HEK293 (cell line): ENCODE data around the gene ZNF189.

Experiments
- BCL11B ChIP-seq: fragments of 450-650 bp; formaldehyde crosslinking; IDR thresholded peaks from 2 replicates; pipeline ENCODE4 v1.5.1; 2016; ENCODE audit warnings: low read depth, missing biosample characterization, missing genetic modification characterization
- CTCF ChIP-seq: fragments of 450-650 bp; formaldehyde crosslinking; IDR thresholded peaks from 2 replicates; pipeline ENCODE4 v1.5.1; 2016; ENCODE audit warnings: missing biosample characterization, missing genetic modification characterization
- ELK4 ChIP-seq: IDR thresholded peaks from 2 replicates; pipeline ENCODE4 v1.6.1; 2011; ENCODE audit warnings: mild to moderate bottlenecking, low read depth, low read length, borderline replicate concordance
- PBX3 ChIP-seq: sonication (generic); formaldehyde crosslinking; IDR thresholded peaks from 2 replicates; pipeline ENCODE4 v1.8.1; 2022; ENCODE audit warnings: mild to moderate bottlenecking, moderate library complexity, missing genetic modification reagents
- PRDM6 ChIP-seq: fragments of 450-650 bp; formaldehyde crosslinking; IDR thresholded peaks from 2 replicates; pipeline ENCODE4 v1.5.1; 2017; ENCODE audit warnings: missing biosample characterization, missing genetic modification characterization
- SCRT1 ChIP-seq: fragments of 450-650 bp; formaldehyde crosslinking; IDR thresholded peaks from 2 replicates; pipeline ENCODE4 v1.5.1; 2016; ENCODE audit warnings: missing biosample characterization, missing genetic modification characterization, borderline replicate concordance
- SP3 ChIP-seq: fragments of 450-650 bp; formaldehyde crosslinking; IDR thresholded peaks from 2 replicates; pipeline ENCODE4 v1.5.1; 2016; ENCODE audit warnings: missing biosample characterization, missing genetic modification characterization
- ZBTB1 ChIP-seq: fragments of 450-650 bp; formaldehyde crosslinking; IDR thresholded peaks from 2 replicates; pipeline ENCODE4 v1.5.1; 2016; ENCODE audit warnings: missing biosample characterization, missing genetic modification characterization
- ZBTB26 ChIP-seq: fragments of 450-650 bp; formaldehyde crosslinking; optimal IDR thresholded peaks from 2 replicates; pipeline ENCODE3; 2016; ENCODE audit warnings: missing biosample characterization, mild to moderate bottlenecking, missing genetic modification characterization
- ZNF169 ChIP-seq: fragments of 450-650 bp; formaldehyde crosslinking; IDR thresholded peaks from 2 replicates; pipeline ENCODE4 v1.5.1; 2016; ENCODE audit warnings: missing biosample characterization, missing genetic modification characterization
- ZNF302 ChIP-seq: fragments of 450-650 bp; formaldehyde crosslinking; IDR thresholded peaks from 2 replicates; pipeline ENCODE4 v1.5.1; 2016; ENCODE audit warnings: missing biosample characterization, missing genetic modification characterization, low read depth
- ZNF629 ChIP-seq: fragments of 450-650 bp; formaldehyde crosslinking; IDR thresholded peaks from 2 replicates; pipeline ENCODE4 v1.5.1; 2017; ENCODE audit warnings: missing biosample characterization, missing genetic modification characterization

- TF ChIP-seq SCRT1 (tag by site-specific recombination) (no peak), CTCF (tag by site-specific recombination) (no peak), ZBTB1 (tag by site-specific recombination) (no peak), PBX3 (no peak), BCL11B (tag by site-specific recombination) (no peak), ZBTB26 (tag by site-specific recombination) (no peak), ZNF169 (no peak), ZNF302 (tag by site-specific recombination) (no peak), PRDM6 (tag by site-specific recombination) (no peak), ZNF629 (tag by site-specific recombination) (no peak), ELK4 (no peak), SP3 (tag by site-specific recombination) (no peak)
Observed at GRCh38 chr9:101353683-101354082, 45.0 kb upstream of the ZNF189 start.
